SK-N-SH treated with all-trans-retinoic acid at 6 μM for 48 hours (cell line): ENCODE data around the gene AGAP1.

Source experiments
- ATAC-seq: fragments of 200-7000 bp; cut with Tn5 transposase; 3 replicates; pipeline ENCODE4 v1.9.1; 2020; ENCODE audit warnings: mild to moderate bottlenecking, moderate library complexity
- ARNTL ChIP-seq: fragments of 450-650 bp; formaldehyde crosslinking; IDR thresholded peaks from 2 replicates; pipeline ENCODE4 v1.5.0; 2020; ENCODE audit warnings: low read depth, mild to moderate bottlenecking, moderate library complexity, borderline replicate concordance
- BACH2 ChIP-seq: fragments of 250-450 bp; sonication (Bioruptor Pico); IDR thresholded peaks from 2 replicates; pipeline ENCODE4 v1.9.0; 2021; ENCODE audit warnings: mild to moderate bottlenecking, borderline replicate concordance
- CSDC2 ChIP-seq: fragments of 250-450 bp; sonication (Bioruptor Pico); IDR thresholded peaks from 2 replicates; pipeline ENCODE4 v1.5.0; 2020; ENCODE audit warnings: mild to moderate bottlenecking, moderate library complexity
- ESRRG ChIP-seq: fragments of 250-450 bp; sonication (Bioruptor Pico); IDR thresholded peaks from 2 replicates; pipeline ENCODE4 v1.6.1; 2021; ENCODE audit warnings: mild to moderate bottlenecking
- ISL1 ChIP-seq: fragments of 250-450 bp; sonication (Bioruptor Pico); IDR thresholded peaks from 2 replicates; pipeline ENCODE4 v2.1.2; 2022; ENCODE audit warnings: mild to moderate bottlenecking, moderate library complexity
- OSR1 ChIP-seq: fragments of 250-450 bp; sonication (Bioruptor Pico); IDR thresholded peaks from 2 replicates; pipeline ENCODE4 v1.8.0; 2022; ENCODE audit warnings: moderate library complexity, mild to moderate bottlenecking, inconsistent platforms
- PPARA ChIP-seq: fragments of 250-450 bp; sonication (Bioruptor Pico); IDR thresholded peaks from 2 replicates; pipeline ENCODE4 v1.5.0; 2020; ENCODE audit warnings: mild to moderate bottlenecking, borderline replicate concordance
- RARB ChIP-seq: fragments of 250-450 bp; sonication (Bioruptor Pico); IDR thresholded peaks from 2 replicates; pipeline ENCODE4 v1.8.0; 2021; ENCODE audit warnings: mild to moderate bottlenecking, moderate library complexity
- SNAI2 ChIP-seq: fragments of 250-450 bp; sonication (Bioruptor Pico); IDR thresholded peaks from 2 replicates; pipeline ENCODE4 v1.5.0; 2020; ENCODE audit warnings: mild to moderate bottlenecking, moderate library complexity
- TCF4 ChIP-seq: fragments of 250-450 bp; sonication (Bioruptor Pico); IDR thresholded peaks from 2 replicates; pipeline ENCODE4 v1.8.0; 2021; ENCODE audit warnings: mild to moderate bottlenecking, moderate library complexity, borderline replicate concordance
- TOX ChIP-seq: fragments of 250-450 bp; sonication (Bioruptor Pico); IDR thresholded peaks from 2 replicates; pipeline ENCODE4 v1.8.0; 2021; ENCODE audit warnings: mild to moderate bottlenecking, moderate library complexity, borderline replicate concordance
- ZC3H10 ChIP-seq: fragments of 250-450 bp; sonication (Bioruptor Pico); IDR thresholded peaks from 2 replicates; pipeline ENCODE4 v1.5.1; 2021; ENCODE audit warnings: mild to moderate bottlenecking, moderate library complexity
- ZFP30 ChIP-seq: fragments of 450-650 bp; formaldehyde crosslinking; IDR thresholded peaks from 2 replicates; pipeline ENCODE4 v1.5.0; 2022; ENCODE audit warnings: mild to moderate bottlenecking, moderate library complexity
- ZNF565 ChIP-seq: fragments of 450-650 bp; formaldehyde crosslinking; conservative IDR thresholded peaks from 2 replicates; pipeline ENCODE4 v1.5.0; 2020; ENCODE audit warnings: low read depth, mild to moderate bottlenecking, moderate library complexity
- ZNF70 ChIP-seq: fragments of 450-650 bp; formaldehyde crosslinking; IDR thresholded peaks from 2 replicates; pipeline ENCODE4 v1.5.0; 2020; ENCODE audit warnings: mild to moderate bottlenecking, moderate library complexity
- ZNF8 ChIP-seq: fragments of 450-650 bp; formaldehyde crosslinking; IDR thresholded peaks from 2 replicates; pipeline ENCODE4 v1.5.0; 2020; ENCODE audit warnings: mild to moderate bottlenecking, moderate library complexity
- TF ChIP-seq, protein P1 (sequence below): fragments of 250-450 bp; sonication (Bioruptor Pico); IDR thresholded peaks from 2 replicates; pipeline ENCODE4 v1.5.0; 2020; ENCODE audit warnings: mild to moderate bottlenecking, moderate library complexity
- TF ChIP-seq, protein P2 (sequence below): fragments of 250-450 bp; sonication (Bioruptor Pico); IDR thresholded peaks from 2 replicates; pipeline ENCODE4 v1.8.0; 2020; ENCODE audit warnings: mild to moderate bottlenecking, moderate library complexity, borderline replicate concordance
- TF ChIP-seq, protein P3 (sequence below): fragments of 250-450 bp; sonication (Bioruptor Pico); IDR thresholded peaks from 2 replicates; pipeline ENCODE4 v1.5.1; 2021; ENCODE audit warnings: mild to moderate bottlenecking, moderate library complexity
- TF ChIP-seq, protein P4 (sequence below): fragments of 250-450 bp; sonication (Bioruptor Pico); IDR thresholded peaks from 2 replicates; pipeline ENCODE4 v1.5.1; 2020; ENCODE audit warnings: low read depth, mild to moderate bottlenecking, moderate library complexity

Gene AGAP1

DNA sequence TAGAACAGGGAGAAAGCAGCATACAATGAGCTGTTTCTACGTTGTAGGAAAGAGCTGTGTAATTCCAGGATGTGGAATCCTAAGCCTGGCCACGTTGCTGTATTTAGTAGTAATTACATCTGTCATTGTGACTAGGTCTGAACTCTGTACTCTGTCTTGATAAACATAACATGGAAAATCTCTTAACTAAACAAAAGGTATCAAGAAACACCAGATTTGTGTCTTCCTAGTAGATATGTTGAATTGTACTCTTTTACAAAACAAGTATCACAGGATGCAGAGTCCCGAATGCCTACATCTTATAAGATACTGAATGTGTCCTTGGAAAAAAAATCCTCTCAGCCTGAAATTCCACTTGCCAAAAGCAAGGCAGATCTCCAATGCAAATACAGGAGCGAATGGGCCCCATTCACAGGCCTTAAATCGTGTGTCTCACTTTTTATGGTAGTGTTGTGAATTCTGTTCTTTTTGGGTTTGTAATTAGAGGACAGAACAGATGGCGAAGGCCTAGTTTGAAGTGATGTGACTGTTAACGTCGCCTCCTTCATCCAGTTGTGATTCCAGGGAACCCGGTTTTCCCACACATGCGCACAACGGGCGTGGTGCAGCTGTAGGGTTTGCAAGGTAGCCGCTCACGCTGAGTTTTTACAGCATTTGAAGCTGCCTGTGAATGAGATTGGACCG lies 427.8 kb downstream of the AGAP1 start:
- ATAC-seq: no peak
- TF ChIP-seq CSDC2 (CRISPR knock-in tag): no peak
- TF ChIP-seq, protein P1, sequence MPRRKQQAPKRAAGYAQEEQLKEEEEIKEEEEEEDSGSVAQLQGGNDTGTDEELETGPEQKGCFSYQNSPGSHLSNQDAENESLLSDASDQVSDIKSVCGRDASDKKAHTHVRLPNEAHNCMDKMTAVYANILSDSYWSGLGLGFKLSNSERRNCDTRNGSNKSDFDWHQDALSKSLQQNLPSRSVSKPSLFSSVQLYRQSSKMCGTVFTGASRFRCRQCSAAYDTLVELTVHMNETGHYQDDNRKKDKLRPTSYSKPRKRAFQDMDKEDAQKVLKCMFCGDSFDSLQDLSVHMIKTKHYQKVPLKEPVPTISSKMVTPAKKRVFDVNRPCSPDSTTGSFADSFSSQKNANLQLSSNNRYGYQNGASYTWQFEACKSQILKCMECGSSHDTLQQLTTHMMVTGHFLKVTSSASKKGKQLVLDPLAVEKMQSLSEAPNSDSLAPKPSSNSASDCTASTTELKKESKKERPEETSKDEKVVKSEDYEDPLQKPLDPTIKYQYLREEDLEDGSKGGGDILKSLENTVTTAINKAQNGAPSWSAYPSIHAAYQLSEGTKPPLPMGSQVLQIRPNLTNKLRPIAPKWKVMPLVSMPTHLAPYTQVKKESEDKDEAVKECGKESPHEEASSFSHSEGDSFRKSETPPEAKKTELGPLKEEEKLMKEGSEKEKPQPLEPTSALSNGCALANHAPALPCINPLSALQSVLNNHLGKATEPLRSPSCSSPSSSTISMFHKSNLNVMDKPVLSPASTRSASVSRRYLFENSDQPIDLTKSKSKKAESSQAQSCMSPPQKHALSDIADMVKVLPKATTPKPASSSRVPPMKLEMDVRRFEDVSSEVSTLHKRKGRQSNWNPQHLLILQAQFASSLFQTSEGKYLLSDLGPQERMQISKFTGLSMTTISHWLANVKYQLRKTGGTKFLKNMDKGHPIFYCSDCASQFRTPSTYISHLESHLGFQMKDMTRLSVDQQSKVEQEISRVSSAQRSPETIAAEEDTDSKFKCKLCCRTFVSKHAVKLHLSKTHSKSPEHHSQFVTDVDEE (CRISPR knock-in tag): no peak
- TF ChIP-seq SNAI2: no peak
- TF ChIP-seq OSR1 (CRISPR knock-in tag): no peak
- no peak for TF ChIP-seq PPARA (CRISPR knock-in tag)
- TF ChIP-seq TCF4: no peak
- no peak for TF ChIP-seq ZNF70 (CRISPR knock-in tag)
- no peak for TF ChIP-seq ESRRG (CRISPR knock-in tag)

DNA sequence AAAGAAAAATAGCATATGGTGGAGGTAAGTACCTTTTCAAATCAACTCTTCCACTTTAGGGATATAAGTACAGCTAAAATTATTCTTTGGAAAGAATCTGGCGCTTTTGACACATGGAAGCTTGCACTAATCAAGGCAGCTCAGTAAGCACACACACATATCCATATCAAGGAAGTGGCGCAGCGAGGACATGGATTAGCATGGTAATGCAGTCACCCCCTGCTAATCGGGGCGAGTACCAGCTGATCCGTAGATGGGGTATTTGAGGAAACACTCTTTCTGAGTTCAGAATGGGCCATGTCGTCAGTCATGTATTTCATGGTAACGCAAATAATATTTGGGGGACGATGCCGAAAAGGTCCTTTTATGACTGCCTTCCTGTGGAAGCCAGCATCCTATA lies 429.0 kb downstream of the AGAP1 start:
- ATAC-seq: no peak
- TF ChIP-seq ISL1 (no peak), ESRRG (CRISPR knock-in tag) (no peak), ZFP30 (CRISPR knock-in tag) (no peak), BACH2 (CRISPR knock-in tag) (no peak), OSR1 (CRISPR knock-in tag) (no peak), TCF4 (no peak), SNAI2 (no peak), ZNF70 (CRISPR knock-in tag) (no peak), ARNTL (no peak), ZNF565 (CRISPR knock-in tag) (no peak), TOX (CRISPR knock-in tag) (no peak), RARB (CRISPR knock-in tag) (no peak), ZC3H10 (CRISPR knock-in tag) (no peak), PPARA (CRISPR knock-in tag) (no peak), CSDC2 (CRISPR knock-in tag) (no peak), ZNF8 (no peak)
- TF ChIP-seq, protein P2, sequence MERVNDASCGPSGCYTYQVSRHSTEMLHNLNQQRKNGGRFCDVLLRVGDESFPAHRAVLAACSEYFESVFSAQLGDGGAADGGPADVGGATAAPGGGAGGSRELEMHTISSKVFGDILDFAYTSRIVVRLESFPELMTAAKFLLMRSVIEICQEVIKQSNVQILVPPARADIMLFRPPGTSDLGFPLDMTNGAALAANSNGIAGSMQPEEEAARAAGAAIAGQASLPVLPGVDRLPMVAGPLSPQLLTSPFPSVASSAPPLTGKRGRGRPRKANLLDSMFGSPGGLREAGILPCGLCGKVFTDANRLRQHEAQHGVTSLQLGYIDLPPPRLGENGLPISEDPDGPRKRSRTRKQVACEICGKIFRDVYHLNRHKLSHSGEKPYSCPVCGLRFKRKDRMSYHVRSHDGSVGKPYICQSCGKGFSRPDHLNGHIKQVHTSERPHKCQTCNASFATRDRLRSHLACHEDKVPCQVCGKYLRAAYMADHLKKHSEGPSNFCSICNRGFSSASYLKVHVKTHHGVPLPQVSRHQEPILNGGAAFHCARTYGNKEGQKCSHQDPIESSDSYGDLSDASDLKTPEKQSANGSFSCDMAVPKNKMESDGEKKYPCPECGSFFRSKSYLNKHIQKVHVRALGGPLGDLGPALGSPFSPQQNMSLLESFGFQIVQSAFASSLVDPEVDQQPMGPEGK: no peak
- TF ChIP-seq, protein P1 (CRISPR knock-in tag): no peak
- TF ChIP-seq, protein P3, sequence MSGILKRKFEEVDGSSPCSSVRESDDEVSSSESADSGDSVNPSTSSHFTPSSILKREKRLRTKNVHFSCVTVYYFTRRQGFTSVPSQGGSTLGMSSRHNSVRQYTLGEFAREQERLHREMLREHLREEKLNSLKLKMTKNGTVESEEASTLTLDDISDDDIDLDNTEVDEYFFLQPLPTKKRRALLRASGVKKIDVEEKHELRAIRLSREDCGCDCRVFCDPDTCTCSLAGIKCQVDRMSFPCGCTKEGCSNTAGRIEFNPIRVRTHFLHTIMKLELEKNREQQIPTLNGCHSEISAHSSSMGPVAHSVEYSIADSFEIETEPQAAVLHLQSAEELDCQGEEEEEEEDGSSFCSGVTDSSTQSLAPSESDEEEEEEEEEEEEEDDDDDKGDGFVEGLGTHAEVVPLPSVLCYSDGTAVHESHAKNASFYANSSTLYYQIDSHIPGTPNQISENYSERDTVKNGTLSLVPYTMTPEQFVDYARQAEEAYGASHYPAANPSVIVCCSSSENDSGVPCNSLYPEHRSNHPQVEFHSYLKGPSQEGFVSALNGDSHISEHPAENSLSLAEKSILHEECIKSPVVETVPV: no peak
- TF ChIP-seq, protein P4, sequence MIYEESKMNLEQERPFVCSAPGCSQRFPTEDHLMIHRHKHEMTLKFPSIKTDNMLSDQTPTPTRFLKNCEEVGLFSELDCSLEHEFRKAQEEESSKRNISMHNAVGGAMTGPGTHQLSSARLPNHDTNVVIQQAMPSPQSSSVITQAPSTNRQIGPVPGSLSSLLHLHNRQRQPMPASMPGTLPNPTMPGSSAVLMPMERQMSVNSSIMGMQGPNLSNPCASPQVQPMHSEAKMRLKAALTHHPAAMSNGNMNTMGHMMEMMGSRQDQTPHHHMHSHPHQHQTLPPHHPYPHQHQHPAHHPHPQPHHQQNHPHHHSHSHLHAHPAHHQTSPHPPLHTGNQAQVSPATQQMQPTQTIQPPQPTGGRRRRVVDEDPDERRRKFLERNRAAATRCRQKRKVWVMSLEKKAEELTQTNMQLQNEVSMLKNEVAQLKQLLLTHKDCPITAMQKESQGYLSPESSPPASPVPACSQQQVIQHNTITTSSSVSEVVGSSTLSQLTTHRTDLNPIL: no peak
